Activated T-cell treated with anti-CD3 and anti-CD28 coated beads, Interleukin-2, amount 50 U/mL, for 4 hours (primary cell): Measurements from ENCODE around the gene NPVF. TPM values are rescaled to one million over a fixed set of nuclear protein-coding genes. Genes with fewer than 3 reads are reported as not detected.

Source experiments
- ATAC-seq, 2 donors: fragments of 200-7000 bp; cut with Tn5 transposase; one replicate each; pipeline ENCODE4 v1.10.0; 2021
- DNase-seq: peaks from one replicate; pipeline ENCODE4 v3.0.0-alpha.2; 2020
- H3K27me3 Mint-ChIP-seq: one replicate; pipeline ENCODE4 v1.8.0; 2021; ENCODE audit warnings: low read depth, mixed read lengths
- H3K36me3 Mint-ChIP-seq: one replicate; pipeline ENCODE4 v1.8.0; 2022; ENCODE audit warnings: mixed read lengths; ENCODE audit not compliant: insufficient read depth
- H3K4me1 Mint-ChIP-seq: one replicate; pipeline ENCODE4 v1.8.0; 2021; ENCODE audit warnings: low read depth, mixed read lengths
- H3K4me3 Mint-ChIP-seq: one replicate; pipeline ENCODE4 v1.8.0; 2021; ENCODE audit warnings: mild to moderate bottlenecking, moderate library complexity, mixed read lengths
- H3K9me3 Mint-ChIP-seq: one replicate; pipeline ENCODE4 v1.8.0; 2021; ENCODE audit warnings: mixed read lengths
- total RNA-seq, 3 donors: library from RNA; stranded (reverse); gene quantifications; one replicate each; pipeline ENCODE4 v1.2.1, GENCODE V29; 2021

NPVF gene
- total RNA-seq, 3 donors from 2014 or later = not detected

- Mint-ChIP-seq H3K4me1 (no peaks in the 10 kb centered on the region), H3K9me3 (no peaks in the 10 kb centered on the region), H3K36me3 (no peaks in the 10 kb centered on the region), H3K4me3 (no peak overlapping the region), H3K27me3 (peaks cover 12% of the 10 kb centered on the region)
- DNase-seq = no peak
- ATAC-seq = no peak
Observed at GRCh38 chr7:25244254-25245033, 16.2 kb upstream of the NPVF start.

GRCh38 chr7:25242678-25243077 is 14.4 kb upstream of the NPVF start:
- H3K36me3 Mint-ChIP-seq = no peaks in the 10 kb centered on the region
- no peaks in the 10 kb centered on the region for H3K4me1 Mint-ChIP-seq
- no peak for DNase-seq
- H3K9me3 Mint-ChIP-seq = no peaks in the 10 kb centered on the region
- H3K4me3 Mint-ChIP-seq = no peak overlapping the region
- peaks cover 19% of the 10 kb centered on the region for H3K27me3 Mint-ChIP-seq
- ATAC-seq = no peak

- H3K27me3 Mint-ChIP-seq = peaks cover 20% of the 10 kb centered on the region
- H3K36me3 Mint-ChIP-seq = no peaks in the 10 kb centered on the region
- no peaks in the 10 kb centered on the region for H3K4me1 Mint-ChIP-seq
- ATAC-seq = no peak
- DNase-seq = no peak
- H3K9me3 Mint-ChIP-seq = no peaks in the 10 kb centered on the region
- H3K4me3 Mint-ChIP-seq = no peak overlapping the region
Observed at GRCh38 chr7:25240896-25241295, 12.6 kb upstream of the NPVF start.

DNA sequence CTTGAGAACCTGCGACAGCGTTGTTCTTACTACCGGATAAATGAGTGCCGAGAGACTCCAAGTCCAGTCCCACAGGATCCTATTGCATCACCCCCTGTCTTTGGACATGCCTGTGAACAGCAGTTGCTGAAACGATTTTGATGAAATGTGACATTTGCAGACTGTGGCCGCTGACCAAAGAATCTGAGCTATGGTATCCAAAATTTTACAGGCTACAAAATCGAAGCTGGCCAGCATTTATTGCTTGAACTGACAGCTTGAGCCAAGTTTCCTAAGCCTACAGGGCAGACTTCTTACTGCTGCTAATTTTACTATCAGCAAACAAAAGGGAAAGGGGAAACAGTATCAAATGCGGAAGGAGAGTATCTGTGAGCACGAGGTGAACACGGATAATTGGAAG is 12.1 kb upstream of the NPVF start:
- peaks cover 20% of the 10 kb centered on the region for H3K27me3 Mint-ChIP-seq
- no peaks in the 10 kb centered on the region for H3K9me3 Mint-ChIP-seq

GRCh38 chr7:25239888-25240287 is 11.6 kb upstream of the NPVF start:
- Mint-ChIP-seq H3K36me3 (no peaks in the 10 kb centered on the region), H3K4me3 (no peak overlapping the region), H3K4me1 (no peaks in the 10 kb centered on the region), H3K9me3 (no peaks in the 10 kb centered on the region), H3K27me3 (peaks cover 24% of the 10 kb centered on the region)
- no peak for DNase-seq
- no peak for ATAC-seq

More for the DNA sequence above, 12.1 kb upstream of the NPVF start:
- ATAC-seq (no peak), DNase-seq (no peak)
- H3K4me1 Mint-ChIP-seq = no peaks in the 10 kb centered on the region
- H3K4me3 Mint-ChIP-seq = no peak overlapping the region
- no peaks in the 10 kb centered on the region for H3K36me3 Mint-ChIP-seq

GRCh38 chr7:25238066-25238725 is 9.9 kb upstream of the NPVF start:
- Mint-ChIP-seq H3K36me3 (no peaks in the 10 kb centered on the region), H3K27me3 (peaks cover 23% of the 10 kb centered on the region), H3K9me3 (no peaks in the 10 kb centered on the region), H3K4me1 (no peaks in the 10 kb centered on the region), H3K4me3 (no peak overlapping the region)
- DNase-seq (no peak), ATAC-seq (no peak)

- DNase-seq = no peak
- H3K9me3 Mint-ChIP-seq = no peaks in the 10 kb centered on the region
- no peak overlapping the region for H3K4me3 Mint-ChIP-seq
Observed at GRCh38 chr7:25235471-25235870, 7.2 kb upstream of the NPVF start.

GRCh38 chr7:25234336-25234735 is 6.0 kb upstream of the NPVF start:
- Mint-ChIP-seq H3K36me3 (no peaks in the 10 kb centered on the region), H3K9me3 (no peaks in the 10 kb centered on the region), H3K4me1 (no peaks in the 10 kb centered on the region), H3K27me3 (peaks cover 30% of the 10 kb centered on the region), H3K4me3 (no peak overlapping the region)
- DNase-seq (no peak), ATAC-seq (no peak)

More at GRCh38 chr7:25235471-25235870, 7.2 kb upstream of the NPVF start:
- Mint-ChIP-seq H3K36me3 (no peaks in the 10 kb centered on the region), H3K4me1 (no peaks in the 10 kb centered on the region), H3K27me3 (peaks cover 33% of the 10 kb centered on the region)
- no peak for ATAC-seq

- Mint-ChIP-seq H3K27me3 (peaks cover 37% of the 10 kb centered on the region), H3K4me3 (no peak overlapping the region), H3K4me1 (no peaks in the 10 kb centered on the region), H3K9me3 (no peaks in the 10 kb centered on the region), H3K36me3 (no peaks in the 10 kb centered on the region)
- ATAC-seq (no peak), DNase-seq (no peak)
Observed at GRCh38 chr7:25223206-25223605, 5.1 kb downstream of the NPVF start.

- H3K27me3 Mint-ChIP-seq = peaks cover 38% of the 10 kb centered on the region
- H3K4me1 Mint-ChIP-seq = no peaks in the 10 kb centered on the region
- ATAC-seq (no peak), DNase-seq (no peak)
- H3K36me3 Mint-ChIP-seq = no peaks in the 10 kb centered on the region
- no peaks in the 10 kb centered on the region for H3K9me3 Mint-ChIP-seq
- H3K4me3 Mint-ChIP-seq = no peak overlapping the region
Observed at GRCh38 chr7:25222666-25223065, 5.6 kb downstream of the NPVF start.

DNA sequence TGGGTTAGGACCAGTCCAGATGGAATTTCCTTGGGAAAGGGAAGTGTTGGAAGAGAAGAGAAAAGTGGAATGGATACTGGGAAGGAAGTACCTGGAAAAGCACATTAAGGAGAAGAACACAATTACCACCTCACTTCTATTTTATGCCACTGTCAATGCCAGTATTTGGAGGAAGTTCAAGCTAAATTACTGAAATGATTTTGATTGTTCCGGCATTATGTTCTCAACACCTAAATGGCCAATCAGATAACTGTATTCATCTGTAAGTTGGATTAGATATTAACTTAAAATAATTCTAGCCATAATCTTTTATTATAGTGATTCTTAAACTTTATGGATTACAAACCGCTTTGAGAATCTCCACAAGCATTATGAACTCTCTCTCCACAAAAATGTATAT is 7.3 kb downstream of the NPVF start:
- Mint-ChIP-seq H3K9me3 (no peaks in the 10 kb centered on the region), H3K27me3 (peaks cover 32% of the 10 kb centered on the region), H3K36me3 (no peaks in the 10 kb centered on the region), H3K4me1 (no peaks in the 10 kb centered on the region), H3K4me3 (no peak overlapping the region)
- ATAC-seq = no peak
- DNase-seq = no peak

DNA sequence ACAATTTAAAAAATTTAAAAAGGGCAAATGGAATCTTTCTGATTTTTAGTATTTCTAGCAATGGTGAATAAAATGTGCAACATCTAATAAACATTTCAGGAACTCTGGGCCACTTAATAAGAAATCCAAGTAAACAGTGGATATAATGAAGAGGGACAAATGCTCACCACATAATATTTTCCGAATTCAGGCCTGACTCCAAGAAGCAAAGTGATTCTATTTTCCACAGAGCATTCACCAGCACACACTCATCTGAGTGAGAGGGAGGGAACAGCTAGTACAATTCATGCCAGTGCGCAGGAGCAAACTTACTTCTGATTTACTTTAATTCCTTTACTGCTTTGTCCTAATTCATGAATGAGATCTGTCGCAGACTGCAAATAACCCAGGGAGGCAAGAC is 10.1 kb downstream of the NPVF start:
- DNase-seq (no peak), ATAC-seq (no peak)
- Mint-ChIP-seq H3K4me1 (no peaks in the 10 kb centered on the region), H3K4me3 (no peak overlapping the region), H3K36me3 (no peaks in the 10 kb centered on the region), H3K9me3 (no peaks in the 10 kb centered on the region), H3K27me3 (peaks cover 23% of the 10 kb centered on the region)

DNA sequence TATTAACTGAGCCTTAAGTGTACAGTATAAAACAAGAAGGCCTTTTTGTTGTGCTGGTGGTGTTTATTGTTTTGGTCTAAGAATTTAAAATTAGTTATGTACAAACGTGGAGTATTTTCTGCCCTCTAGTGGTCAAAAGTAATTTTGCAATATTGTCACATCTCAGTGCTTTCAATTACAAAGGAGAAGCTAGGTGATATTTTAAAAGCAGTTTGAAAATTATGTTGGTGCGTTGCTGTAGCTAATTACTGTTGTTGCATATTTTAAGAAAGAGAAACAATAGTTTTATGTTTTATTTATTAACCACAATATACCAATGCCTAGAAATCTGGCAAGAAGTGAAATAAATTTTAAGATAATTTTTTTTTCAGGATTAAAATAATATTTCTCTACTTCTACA is 11.4 kb downstream of the NPVF start:
- Mint-ChIP-seq H3K4me3 (no peak overlapping the region), H3K27me3 (peaks cover 22% of the 10 kb centered on the region), H3K4me1 (no peaks in the 10 kb centered on the region), H3K9me3 (no peaks in the 10 kb centered on the region), H3K36me3 (no peaks in the 10 kb centered on the region)
- no peak for ATAC-seq
- DNase-seq = no peak

GRCh38 chr7:25215694-25216335 is 12.5 kb downstream of the NPVF start:
- H3K36me3 Mint-ChIP-seq = no peaks in the 10 kb centered on the region
- H3K9me3 Mint-ChIP-seq = no peaks in the 10 kb centered on the region
- DNase-seq = no peak
- H3K4me3 Mint-ChIP-seq = no peak overlapping the region
- ATAC-seq = no peak
- H3K27me3 Mint-ChIP-seq = peaks cover 17% of the 10 kb centered on the region
- peaks cover 2% of the 10 kb centered on the region for H3K4me1 Mint-ChIP-seq
